HK-2 (cell line): ENCODE data around the gene TJP3.
A peak's percentile ranks its signal among the peaks of the same experiment; 100 is the strongest.

Experiments
- DNase-seq: peaks from one replicate; pipeline ENCODE4 v3.0.0-alpha.2; 2018; ENCODE audit not compliant: unreplicated experiment

TJP3 gene

GRCh38 chr19:3710265-3710812, 2.2 kb downstream of the TJP3 start:
- DNase-seq: peak; percentile 89

DNA sequence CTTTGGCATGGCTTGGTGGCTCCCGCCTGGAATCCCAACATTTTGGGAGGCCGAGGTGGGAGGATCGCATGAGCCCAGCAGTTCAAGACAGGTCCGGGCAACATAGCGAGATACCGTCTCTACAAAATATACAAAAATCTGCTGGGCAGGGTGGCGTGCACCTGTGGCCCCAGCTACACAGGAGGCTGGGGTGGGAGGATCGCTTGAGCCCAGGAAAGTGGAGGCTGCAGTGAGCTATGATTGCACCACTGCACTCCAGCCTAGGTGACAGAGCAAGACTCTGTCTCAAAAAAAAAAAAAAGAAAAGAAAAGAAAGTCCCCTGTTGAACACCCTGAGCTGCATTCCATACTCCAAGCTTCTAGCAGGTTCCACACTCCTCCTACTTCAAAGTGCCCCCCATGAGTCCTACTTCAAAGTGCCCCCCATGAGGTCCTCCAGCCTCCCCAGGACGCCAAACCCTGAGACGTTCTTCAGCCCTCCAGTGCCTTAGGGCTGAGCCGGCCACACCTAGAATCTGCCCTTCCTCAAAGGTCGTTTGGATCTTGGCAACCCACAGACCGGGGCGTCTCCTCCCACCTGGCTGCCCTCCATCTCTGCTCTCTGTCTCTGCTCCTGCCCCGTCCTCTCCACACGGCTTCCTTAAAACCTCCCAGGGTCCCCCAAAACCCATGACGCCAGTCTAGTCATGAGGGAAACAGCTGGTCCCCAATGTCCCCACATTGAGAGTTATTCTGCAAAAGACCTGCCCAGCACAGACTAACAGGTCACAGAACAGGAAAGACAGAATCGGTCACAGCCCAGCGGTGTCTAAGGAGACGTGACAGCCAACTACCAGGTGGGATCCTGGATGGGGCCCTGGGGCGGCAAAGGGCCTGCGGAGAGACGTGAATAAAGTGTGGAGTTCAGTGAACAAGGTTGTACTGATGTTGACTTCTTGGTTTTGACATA, 4.8 kb downstream of the TJP3 start:
- DNase-seq: no peak

GRCh38 chr19:3716147-3716668, 8.0 kb downstream of the TJP3 start:
- DNase-seq: no peak

GRCh38 chr19:3719868-3720267, 11.7 kb downstream of the TJP3 start:
- no peak for DNase-seq

GRCh38 chr19:3720349-3720917, 12.2 kb downstream of the TJP3 start:
- DNase-seq: no peak

DNA sequence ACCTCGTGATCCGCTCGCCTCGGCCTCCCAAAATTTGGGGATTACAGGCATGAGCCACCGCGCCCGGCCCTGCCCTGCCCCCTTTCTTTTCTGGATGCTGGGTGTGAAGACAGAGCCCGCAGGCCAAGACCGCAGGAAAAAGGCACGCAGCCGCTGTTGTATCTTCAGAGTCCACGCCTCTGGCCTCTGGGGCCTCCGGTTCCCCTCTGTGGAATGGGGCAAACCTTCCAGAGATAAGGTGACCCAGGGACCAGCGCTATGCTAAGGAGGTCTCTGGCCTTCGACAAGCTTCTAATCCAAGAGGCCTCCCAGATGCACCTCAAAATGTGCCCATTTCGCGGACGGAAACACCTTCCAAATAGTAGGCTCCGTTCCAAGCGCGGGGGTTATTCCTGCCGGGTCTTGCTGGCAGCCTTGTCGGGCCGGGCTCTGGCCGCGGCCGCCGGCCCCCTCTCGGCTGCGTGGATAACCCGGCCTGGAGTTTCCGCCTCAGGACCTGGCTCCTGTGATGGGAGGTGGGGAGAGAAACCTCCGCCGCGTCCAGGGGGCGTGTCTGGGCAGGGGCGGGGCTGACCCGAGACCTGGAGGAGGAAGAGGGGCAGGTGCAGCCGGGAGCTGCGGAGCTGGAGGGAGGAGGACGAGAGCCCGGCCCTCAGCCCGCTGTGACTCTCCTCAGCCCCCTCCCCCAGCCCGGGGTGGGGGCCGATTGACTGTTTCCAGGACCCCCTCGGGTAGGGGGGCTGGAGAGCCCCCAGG, 13.1 kb downstream of the TJP3 start:
- peak; percentile 91 for DNase-seq

DNA sequence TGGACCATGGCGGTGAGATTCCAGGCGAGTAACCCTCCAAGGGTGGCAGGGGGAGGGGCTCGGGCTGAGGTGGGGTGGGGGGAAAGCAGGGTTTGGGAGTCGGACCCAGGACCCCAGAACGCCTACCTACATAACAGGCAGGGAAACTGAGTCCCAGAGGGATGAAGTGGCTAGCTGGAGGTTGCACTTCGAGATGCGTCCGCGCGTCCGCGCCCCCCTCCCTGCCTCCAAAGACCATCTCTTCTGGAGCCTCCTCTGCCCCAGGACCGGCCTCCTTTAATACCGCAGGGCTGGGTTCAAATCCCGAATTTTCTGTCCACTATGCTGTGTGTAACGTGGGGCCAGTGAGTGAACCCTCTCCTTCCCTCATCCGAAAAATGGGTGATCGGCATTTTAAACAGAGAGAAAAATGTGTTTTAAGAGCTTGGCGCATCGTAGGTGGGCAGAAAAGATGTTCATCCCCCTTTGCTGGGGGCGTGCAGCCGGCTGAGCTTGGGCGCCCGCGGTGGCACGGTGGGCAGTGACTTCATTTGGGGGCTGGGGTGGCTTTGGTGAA, 13.8 kb downstream of the TJP3 start:
- no peak for DNase-seq

- no peak for DNase-seq
Measured at GRCh38 chr19:3722443-3723109, 14.4 kb downstream of the TJP3 start.

- no peak for DNase-seq
Measured at GRCh38 chr19:3723110-3723488, 14.9 kb downstream of the TJP3 start.

GRCh38 chr19:3723883-3724282, 15.7 kb downstream of the TJP3 start:
- DNase-seq: no peak

DNA sequence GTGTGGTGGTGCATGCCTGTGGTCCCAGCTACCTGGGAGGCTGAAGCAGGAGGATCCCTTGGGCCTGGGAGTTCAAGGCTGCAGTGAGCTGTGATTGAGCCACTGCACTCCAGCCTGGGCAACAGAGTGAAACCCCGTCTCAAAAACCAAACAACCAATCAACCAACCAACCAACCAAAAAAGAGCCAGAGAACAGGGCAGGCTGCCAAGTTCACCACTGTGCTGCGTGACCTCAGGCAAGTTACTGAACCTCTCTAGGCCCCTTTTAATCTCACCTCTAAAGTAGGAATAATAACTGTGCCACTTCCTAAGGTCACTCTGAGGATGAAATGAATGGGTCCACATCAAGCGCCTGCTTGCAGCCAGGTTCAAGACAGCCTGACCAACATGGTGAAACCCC, 16.9 kb downstream of the TJP3 start:
- no peak for DNase-seq

GRCh38 chr19:3725640-3726310, 17.6 kb downstream of the TJP3 start:
- no peak for DNase-seq

DNA sequence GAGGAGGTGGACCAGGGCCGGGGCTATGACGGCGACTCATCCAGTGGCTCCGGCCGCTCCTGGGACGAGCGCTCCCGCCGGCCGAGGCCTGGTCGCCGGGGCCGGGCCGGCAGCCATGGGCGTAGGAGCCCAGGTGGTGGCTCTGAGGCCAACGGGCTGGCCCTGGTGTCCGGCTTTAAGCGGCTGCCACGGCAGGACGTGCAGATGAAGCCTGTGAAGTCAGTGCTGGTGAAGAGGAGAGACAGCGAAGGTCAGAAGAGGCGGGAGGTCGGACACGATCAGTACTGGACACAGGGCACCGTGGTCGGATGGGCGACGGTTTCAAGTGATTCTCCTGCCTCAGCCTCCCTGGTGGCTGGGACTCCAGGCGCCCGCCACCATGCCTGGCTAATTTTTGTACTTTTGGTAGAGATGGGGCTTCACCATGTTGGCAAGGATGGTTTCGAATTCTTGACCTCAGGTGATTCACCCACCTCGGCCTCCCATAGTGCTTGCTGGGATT, 22.3 kb downstream of the TJP3 start:
- no peak for DNase-seq

DNA sequence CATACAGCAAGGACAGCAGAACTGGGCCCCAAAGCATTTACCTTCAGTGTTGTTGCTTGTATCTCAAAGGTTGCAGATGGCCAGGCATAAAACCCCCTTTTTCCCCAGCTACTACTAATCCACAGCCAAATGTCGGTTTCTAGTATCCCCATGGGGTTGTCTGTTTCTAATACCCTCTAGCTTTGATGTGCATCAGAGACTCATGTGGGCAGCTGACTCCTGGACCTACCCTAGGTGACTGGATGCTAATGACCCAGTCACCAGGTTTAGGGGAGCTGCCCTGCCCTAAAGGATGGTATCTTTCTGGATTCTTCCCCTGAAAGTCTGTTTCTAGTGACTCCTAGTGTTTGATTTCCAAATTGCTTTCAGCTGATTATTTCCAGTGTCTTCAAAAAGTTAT, 23.9 kb downstream of the TJP3 start:
- DNase-seq: no peak

GRCh38 chr19:3733549-3734309, 25.5 kb downstream of the TJP3 start:
- no peak for DNase-seq

DNA sequence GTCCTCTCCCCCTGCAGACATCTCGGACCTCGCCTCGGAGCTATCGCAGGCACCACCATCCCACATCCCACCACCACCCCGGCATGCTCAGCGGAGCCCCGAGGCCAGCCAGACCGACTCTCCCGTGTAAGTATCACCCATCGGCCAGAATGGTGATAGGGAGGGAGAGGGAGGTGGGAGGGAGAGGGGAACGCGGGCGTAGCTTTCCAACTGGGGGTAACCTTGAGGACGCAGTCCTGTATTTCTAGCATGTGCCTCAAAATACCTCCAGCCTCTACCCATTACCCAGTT, 26.1 kb downstream of the TJP3 start:
- no peak for DNase-seq

DNA sequence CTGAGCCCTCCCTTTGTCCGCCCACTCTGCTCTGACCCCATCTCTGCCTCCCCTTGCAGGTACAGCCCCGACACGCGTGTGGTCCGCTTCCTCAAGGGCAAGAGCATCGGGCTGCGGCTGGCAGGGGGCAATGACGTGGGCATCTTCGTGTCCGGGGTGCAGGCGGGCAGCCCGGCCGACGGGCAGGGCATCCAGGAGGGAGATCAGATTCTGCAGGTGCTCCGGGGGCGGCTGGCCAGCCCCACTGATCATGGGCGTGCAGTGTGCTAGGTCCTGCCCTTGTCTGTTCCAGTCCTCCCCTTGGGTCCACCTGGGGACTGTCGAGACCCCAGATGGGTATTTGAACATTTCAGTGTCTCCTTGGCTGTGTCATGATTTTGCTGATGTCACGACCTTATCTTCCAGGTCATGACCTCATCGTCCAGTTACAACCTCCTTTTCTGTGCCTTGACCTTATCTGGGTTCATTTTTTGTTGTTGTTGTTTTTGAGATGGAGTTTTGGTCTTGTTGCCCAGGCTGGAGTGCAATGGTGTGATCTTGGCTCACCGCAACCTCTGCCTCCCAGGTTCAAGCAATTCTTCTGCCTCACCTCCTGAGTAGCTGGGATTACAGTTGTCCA, 28.0 kb downstream of the TJP3 start:
- no peak for DNase-seq

DNA sequence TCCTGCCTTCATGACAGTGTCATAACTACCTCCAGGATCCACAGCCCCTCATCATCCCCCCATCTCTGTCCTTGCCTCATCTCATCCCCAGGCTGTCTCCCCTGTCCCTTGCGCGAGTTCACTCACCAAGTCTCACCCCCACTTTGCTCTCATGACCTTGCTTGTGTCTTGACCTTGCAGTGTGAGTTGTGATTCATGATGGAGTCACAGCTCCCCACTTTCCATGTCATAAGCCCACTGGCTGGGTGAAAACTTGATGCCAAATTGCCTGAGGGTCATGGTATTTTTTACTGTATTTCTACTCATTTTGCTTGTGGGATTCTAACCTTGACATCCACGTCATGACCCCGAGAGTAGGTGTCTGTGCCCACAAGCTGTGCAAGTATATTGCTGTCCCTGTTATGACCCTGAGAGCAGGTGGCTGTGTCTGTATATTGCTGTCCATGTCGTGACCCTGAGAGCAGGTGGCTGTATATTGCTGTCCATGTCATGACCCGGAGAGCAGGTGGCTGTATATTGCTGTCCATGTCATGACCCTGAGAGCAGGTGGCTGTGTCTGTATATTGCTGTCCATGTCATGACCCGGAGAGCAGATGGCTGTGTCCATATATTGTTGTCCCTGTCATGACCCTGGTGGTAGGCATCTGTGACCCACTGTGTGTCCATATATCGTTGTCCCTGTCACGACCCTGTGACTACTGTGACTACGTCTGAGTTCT, 29.5 kb downstream of the TJP3 start:
- DNase-seq: no peak
